GM21423 (cell line): Measurements from ENCODE around the gene TPSD1.
"Not testable (repeated sequence)": the region's sequence is repeated elsewhere in the genome, so short reads cannot be mapped to it uniquely, and the experiment has no call there.

ENCODE experiments used
- ATAC-seq: cut with Tn5 transposase; IDR thresholded peaks from one replicate; pipeline ENCODE4 v1.9.1; 2021; ENCODE audit warnings: mild to moderate bottlenecking, moderate library complexity; ENCODE audit not compliant: unreplicated experiment

The TPSD1 gene

DNA sequence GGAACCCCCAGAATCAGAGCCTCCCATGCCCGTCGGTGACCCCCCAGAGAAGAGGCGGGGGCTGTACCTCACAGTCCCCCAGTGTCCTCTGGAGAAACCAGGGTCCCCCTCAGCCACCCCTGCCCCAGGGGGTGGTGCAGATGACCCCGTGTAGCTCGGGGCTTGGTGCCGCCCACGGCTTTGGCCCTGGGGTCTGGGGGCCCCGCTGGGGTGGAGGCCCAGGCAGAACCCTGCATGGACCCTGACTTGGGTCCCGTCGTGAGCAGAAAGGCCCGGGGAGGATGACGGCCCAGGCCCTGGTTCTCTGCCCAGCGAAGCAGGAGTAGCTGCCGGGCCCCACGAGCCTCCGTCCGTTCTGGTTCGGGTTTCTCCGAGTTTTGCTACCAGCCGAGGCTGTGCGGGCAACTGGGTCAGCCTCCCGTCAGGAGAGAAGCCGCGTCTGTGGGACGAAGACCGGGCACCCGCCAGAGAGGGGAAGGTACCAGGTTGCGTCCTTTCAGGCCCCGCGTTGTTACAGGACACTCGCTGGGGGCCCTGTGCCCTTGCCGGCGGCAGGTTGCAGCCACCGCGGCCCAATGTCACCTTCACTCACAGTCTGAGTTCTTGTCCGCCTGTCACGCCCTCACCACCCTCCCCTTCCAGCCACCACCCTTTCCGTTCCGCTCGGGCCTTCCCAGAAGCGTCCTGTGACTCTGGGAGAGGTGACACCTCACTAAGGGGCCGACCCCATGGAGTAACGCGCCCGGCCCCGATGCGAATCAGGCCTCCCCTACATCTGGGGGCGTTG lies 34.8 kb upstream of the TPSD1 start:
- ATAC-seq = no peak

- no peak for ATAC-seq
Measured at GRCh38 chr16:1221628-1222552, 34.0 kb upstream of the TPSD1 start.

- ATAC-seq = no peak
Measured at GRCh38 chr16:1222553-1223354, 33.1 kb upstream of the TPSD1 start.

GRCh38 chr16:1223355-1224214 lies 32.3 kb upstream of the TPSD1 start:
- no peak for ATAC-seq

GRCh38 chr16:1224558-1224957 lies 31.3 kb upstream of the TPSD1 start:
- ATAC-seq = no peak

GRCh38 chr16:1225051-1225451 lies 30.8 kb upstream of the TPSD1 start, which contains the start of gene TPSG1:
Gene TPSG1 (minus strand): TSS chr16:1225268. CDS start chr16:1225252, 16 bp downstream.
- no peak for ATAC-seq

DNA sequence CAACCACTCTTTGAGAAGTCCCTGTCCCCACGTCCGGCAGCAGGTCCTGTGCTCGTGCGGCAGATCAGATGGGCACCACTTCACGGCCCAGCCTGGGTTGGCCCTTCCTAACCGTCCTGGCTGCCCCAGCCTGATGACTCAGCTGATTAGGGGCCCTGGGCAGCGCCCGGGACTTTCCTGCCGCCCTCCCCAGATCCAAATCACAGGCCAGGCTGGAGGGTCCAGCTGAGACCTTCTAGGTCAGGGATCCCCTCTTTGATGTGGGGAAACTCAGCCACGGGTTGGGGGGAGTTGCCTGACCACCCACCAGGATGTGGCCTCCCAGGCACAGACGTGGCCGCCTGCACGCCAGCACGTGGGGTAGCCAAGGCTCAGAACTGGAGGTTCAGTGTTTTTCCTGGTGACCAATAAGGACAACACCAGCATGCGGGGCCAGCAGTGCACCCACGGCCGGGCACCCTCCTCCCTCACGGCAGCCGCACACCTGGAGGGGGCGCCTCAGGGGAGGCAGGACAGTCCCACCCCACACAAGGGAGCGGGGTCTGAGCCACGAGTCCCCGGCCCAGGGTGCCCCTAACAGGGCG lies 30.0 kb upstream of the TPSD1 start:
- not testable (repeated sequence) for ATAC-seq

DNA sequence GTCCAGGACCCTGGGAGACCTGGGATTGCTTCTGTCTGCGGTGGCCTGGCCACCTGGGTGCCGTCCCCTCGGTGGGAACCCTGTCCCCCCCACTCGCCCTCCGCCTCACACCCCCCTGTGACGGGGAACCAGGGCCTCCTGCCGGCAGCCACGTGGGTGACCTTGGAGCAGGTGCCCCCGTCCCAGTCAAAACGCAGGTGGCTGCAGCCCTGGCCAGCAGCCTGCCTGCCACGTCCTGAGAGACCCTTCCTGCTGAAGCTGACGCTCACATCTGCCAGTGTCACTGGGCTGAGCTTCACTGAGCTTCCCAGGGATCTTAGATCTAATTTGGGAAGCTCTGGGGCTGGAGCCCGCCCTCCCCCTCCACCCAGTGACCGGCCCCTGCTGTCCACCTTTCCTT lies 29.2 kb upstream of the TPSD1 start:
- not testable (repeated sequence) for ATAC-seq

- not testable (repeated sequence) for ATAC-seq
Measured at GRCh38 chr16:1228227-1228626, 27.6 kb upstream of the TPSD1 start.

DNA sequence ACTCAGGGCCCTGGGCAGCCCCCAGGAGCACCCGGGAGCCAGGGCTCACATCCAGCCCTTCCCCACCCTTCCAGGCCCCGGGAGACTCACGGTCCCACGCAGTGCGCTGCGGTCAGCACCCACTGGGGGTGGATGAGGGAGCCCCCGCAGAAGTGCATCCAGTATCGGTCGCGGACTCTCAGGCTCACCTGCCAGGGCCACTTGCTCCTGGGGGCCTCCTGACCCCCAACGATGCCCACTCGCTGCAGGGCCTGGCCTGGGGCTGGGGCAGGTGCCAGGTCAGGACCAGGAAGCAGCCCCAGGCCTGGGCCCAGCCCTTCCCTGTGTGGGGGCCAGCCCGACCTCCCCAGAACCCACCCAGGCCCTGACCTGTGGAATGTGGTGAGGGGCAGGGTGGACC lies 26.4 kb upstream of the TPSD1 start:
- not testable (repeated sequence) for ATAC-seq

DNA sequence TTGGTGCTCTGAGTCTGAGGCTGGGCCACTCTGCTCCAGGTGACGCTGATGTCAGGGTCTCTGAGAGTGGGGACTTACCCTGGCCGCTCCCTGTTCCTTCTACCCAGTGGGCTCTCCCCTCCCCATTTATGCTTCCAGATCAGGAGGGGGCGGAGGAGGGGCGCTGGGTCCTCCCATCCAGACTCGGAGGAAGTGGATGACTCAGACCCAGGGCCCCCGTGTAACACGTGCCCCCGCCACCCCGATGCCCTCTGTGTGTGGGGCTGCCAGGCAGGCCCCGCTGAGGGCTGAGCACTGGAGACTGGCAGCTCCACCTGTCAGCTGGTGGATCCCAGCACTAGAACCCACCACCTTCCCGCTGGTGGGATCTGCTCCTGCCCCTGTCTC lies 25.8 kb upstream of the TPSD1 start, which contains the start of gene TPSB2:
TPSB2 (minus strand) TSS at position 101 of the 387 bp plus-strand sequence. CDS start 233 bp downstream, outside the sequence.
- not testable (repeated sequence) for ATAC-seq

GRCh38 chr16:1230471-1231212 lies 25.2 kb upstream of the TPSD1 start:
- ATAC-seq = not testable (repeated sequence)

DNA sequence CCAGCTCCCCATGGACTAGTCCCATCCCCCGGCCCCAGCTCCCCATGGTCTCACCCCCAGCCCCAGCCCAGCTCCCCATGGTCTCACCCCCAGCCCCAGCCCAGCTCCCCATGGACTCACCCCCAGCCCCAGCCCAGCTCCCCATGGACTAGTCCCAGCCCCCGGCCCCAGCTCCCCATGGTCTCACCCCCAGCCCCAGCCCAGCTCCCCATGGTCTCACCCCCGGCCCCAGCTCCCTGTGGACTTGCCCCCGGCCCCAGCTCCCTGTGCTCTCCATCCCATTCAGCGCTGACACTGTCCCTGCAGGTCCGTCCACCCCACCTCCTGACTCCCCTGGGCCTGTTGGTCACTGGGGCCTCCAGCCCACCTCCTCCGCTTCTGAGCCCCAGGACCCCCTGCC lies 24.6 kb upstream of the TPSD1 start:
- ATAC-seq = not testable (repeated sequence)

DNA sequence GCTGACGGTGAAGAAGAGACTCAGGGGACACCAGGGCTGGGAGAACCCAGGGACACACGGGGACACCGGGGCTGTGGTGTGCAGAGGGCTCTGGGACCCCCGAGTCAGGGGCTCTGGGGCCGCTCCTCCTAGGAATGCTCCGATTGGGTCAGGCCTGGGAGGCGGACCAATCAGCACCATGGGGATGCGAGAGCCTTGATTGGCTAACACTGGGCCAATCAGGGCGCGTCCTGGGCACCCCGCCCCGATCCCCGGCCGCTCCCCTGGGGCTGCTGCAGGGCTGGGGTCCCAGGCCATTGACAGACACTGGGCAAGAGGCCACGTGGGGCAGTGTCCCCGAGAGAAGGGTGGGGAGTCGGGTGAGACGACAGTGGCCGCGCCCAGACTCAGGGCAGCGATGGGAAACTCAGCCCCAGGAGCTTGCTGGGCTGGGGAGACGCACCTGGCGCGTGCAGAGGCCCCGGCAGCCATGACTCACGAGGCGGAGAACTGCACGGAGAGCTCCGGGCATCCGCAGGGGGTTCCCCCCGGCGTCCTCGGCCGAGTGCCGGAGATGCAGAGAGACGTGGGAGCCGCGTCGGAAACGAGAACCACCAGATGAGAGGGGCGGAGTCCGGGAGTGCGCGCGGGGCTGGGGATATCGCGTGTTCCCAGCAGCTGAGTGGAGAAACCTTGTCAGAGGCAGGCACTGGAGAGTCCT lies 23.7 kb upstream of the TPSD1 start:
- ATAC-seq = not testable (repeated sequence)

DNA sequence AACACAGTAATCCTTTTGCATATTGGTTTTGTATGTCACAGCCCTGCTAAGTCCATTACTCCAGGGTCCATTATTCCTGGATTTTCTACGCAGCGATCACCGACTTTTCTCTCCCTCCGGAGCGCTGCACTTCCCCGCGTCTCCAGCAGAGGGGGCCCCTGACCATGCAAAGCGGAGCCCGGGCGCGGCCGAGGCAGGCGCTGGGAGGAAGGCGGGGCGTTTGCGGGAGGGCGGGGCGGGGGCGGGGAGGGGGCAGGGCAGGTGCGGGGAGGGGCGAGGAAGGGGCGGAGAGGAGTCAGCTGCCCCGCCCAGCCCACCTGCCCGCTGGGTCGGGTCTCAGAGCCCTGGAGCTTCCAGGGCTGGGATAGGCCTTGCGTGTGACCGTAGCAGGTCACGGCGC lies 19.2 kb upstream of the TPSD1 start:
- ATAC-seq = not testable (repeated sequence)

- no peak for ATAC-seq
Measured at GRCh38 chr16:1237990-1238389, 17.9 kb upstream of the TPSD1 start.

DNA sequence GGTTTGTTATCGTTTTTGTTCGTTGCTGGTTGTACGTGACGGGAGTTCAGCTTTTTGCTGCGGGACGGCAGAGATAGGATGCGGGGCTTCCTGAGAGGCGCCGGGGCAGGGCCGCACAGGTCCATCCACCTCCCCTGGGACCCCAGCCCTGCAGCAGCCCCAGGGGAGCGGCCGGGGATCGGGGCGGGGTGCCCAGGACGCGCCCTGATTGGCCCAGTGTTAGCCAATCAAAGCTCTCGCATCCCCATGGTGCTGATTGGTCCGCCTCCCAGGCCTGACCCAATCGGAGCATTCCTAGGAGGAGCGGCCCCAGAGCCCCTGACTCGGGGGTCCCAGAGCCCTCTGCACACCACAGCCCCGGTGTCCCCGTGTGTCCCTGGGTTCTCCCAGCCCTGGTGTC lies 17.0 kb upstream of the TPSD1 start:
- ATAC-seq = not testable (repeated sequence)

- ATAC-seq = not testable (repeated sequence)
Measured at GRCh38 chr16:1239575-1239974, 16.3 kb upstream of the TPSD1 start.
